NCI-H2107 (cell line): Measurements from ENCODE around the gene DNAJC5.
"Not testable (repeated sequence)": the region's sequence is repeated elsewhere in the genome, so short reads cannot be mapped to it uniquely, and the experiment has no call there.

ENCODE experiments used
- DNase-seq: peaks from one replicate; lab custom pipeline; 2025; lab: John Stamatoyannopoulos, UW

DNAJC5 gene

DNA sequence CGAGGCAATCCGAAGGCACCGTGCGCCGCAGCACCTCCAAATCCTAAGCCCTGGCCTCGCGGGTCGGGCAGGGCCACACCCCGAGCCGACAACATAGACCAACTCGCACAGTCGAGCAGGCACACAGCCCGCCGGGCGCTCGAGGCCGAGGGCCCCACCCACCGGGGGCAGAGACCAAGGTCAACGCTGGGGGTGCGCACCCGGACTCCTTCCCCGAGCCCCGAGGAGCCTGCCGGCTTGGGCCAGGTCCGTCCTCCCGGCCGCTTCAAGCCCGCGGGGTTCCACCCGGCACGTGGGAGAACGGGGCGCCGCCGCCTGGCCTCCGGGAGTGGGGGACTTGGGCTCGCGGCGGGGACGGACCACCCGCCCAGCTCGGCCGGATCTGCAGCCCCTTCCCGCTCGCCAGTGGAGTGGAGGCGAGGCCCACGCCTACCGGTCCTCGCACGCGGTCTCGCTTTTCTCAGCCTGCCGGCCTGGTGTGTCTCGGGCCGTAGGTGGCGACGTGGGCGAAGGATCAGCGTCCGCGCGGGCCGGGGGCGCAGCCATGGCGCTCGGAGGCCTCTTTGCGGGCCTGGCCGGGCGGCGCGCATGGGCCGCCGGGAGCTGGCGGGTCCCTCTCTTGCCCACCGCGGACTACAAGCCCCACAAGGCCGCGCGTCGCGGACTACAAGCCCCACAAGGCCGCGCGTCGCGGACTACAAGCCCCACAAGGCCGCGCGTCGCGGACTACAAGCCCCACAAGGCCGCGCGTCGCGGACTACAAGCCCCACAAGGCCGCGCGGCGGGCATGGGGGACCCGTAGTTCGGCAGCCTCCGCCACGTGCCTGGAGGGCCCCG is 61.1 kb downstream of the DNAJC5 start, which contains the start of gene UCKL1:
TSS of gene UCKL1 (minus strand) at position 590 of the 837 bp plus-strand sequence. CDS start at position 546, 44 bp downstream.
- peak; percentile 79 for DNase-seq

- no peak for DNase-seq
These were observed 61.7 kb downstream of the DNAJC5 start for GRCh38 chr20:63956664-63957003.

DNA sequence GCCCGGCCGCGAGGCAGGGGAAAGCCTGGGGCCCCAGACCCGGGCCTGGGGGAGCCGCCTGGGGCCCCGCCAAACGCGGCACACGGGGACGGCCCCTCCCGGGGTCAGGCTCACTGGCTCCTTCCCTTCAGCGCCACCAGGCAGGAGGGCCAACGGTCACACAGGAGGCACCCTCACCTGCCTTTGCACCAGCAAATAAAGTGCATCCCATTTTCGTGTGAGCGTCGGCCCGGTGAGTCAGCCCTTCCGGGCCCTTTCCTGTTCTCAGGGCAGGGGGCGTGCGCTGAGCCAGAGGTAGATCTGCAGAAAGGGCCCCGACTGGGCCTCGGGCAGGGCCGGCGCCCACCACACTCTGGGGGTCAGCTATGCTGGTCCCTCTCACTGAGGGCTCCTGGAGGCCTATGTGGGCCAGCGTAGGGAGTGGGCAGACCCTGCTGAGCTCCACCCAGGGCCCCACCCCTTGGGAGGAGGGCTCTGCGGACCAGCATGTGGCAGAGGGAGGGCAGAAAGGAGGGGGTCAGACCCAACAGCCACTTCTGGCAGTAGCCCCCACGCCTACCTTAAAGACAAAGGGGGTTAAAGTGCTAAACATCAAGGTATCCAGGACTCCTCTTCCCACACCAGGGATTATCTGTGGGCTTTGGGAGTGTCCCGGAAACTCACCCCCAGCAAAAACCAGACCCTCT is 62.2 kb downstream of the DNAJC5 start:
- no peak for DNase-seq

GRCh38 chr20:63957690-63958441 is 62.9 kb downstream of the DNAJC5 start:
- DNase-seq, result no peak

DNA sequence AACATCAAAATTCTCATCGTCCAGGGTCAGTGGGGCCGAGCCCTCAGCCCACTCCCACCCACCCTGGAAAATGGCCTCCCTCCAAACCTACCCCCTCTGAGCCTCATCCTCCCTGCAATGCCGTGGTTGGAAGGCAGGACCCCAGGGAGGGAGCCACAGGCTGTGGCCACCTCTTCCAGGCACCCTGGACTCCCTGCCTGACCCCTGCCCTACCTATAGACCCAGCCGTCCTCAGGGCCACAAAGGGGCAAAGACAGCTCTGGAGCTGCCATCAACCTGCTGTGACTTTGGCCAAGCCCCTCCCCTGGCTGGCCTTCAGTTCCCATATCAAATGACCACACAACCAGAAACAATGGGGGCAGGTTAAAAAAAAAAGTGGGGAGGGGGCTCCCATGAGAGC is 63.5 kb downstream of the DNAJC5 start:
- DNase-seq, result no peak

DNA sequence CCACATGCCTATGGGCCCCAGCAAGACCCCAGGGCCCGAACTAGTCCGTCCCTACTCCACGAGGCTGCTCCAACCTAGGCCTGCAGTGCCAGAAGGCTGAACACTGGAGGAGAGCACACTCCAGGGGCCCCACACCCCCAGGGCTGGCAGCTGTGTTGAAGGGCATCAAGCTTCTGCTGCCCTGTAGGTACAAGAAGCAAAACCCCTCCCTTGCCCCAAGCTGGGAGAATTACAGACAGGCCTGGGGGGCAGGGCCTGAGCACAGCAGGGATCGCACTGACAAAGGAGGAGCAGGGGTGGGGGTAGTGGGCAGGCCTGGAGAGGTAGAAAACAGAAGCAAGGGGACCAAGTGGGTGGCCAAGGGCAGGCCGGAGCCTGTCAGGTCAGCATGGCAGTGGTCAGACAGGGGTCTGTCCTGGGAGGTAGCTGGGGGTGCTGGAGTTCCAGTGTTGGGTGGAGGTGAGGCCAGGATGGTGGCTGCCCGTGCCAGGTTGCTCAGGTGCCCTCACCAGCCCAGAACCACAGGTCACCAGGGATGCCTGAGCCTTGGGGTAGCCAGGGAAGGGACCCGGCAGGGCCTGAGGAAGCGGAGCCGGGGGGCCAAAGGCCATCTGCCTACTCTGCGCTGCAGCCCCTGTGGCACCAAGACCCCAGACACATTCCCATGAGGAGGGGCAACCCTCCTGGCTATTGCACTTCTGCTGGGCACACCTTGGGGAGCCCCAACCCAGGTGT is 64.2 kb downstream of the DNAJC5 start:
- DNase-seq, result no peak

DNA sequence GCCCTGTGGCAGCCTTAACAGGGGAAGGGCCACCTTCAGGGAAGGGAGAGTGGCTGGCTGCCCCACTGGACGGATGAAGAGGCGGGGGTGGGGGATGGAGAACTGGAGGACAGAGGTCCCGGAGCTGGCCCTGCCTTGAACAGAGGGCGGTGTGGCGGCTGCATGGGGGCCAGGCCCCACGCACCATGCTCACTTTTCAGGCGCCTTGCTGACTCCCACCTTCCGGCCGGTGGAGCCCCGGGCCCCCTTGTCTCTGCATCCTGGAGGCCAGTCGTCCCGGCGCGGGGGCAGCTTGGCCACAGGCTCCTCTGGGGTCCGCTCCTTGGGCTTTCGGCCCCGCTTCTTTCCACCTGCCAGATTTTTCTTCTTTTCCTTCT is 64.8 kb downstream of the DNAJC5 start:
- no peak for DNase-seq

GRCh38 chr20:63960654-63961621 is 66.0 kb downstream of the DNAJC5 start:
- DNase-seq, result not testable (repeated sequence)

GRCh38 chr20:63961664-63962425 is 66.9 kb downstream of the DNAJC5 start:
- DNase-seq, result no peak

- no peak for DNase-seq
These were observed 67.8 kb downstream of the DNAJC5 start for GRCh38 chr20:63962426-63963347.

- no peak for DNase-seq
These were observed 68.4 kb downstream of the DNAJC5 start for GRCh38 chr20:63963348-63963741.

GRCh38 chr20:63963784-63964301 is 68.9 kb downstream of the DNAJC5 start:
- no peak for DNase-seq

DNA sequence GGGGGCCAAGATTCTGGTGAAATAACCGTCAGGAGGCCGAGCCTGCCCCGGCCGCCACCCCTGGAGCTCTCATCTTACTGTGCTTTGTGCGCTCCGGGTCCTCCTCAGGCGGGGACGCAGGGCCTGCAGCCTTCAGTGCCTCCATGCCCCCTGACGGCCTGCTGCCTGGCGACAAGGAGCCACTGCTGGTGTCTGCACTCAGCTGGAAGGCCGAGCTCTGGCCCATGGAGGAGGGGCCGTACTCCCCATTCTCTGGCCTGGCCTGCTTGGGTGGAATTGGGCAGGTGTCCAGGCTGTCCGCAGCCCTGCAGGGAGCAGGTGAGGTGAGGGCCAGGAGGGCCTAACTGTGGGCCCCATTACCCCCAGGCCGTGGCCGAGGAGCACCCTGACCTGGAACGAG is 69.5 kb downstream of the DNAJC5 start:
- DNase-seq, result no peak

DNA sequence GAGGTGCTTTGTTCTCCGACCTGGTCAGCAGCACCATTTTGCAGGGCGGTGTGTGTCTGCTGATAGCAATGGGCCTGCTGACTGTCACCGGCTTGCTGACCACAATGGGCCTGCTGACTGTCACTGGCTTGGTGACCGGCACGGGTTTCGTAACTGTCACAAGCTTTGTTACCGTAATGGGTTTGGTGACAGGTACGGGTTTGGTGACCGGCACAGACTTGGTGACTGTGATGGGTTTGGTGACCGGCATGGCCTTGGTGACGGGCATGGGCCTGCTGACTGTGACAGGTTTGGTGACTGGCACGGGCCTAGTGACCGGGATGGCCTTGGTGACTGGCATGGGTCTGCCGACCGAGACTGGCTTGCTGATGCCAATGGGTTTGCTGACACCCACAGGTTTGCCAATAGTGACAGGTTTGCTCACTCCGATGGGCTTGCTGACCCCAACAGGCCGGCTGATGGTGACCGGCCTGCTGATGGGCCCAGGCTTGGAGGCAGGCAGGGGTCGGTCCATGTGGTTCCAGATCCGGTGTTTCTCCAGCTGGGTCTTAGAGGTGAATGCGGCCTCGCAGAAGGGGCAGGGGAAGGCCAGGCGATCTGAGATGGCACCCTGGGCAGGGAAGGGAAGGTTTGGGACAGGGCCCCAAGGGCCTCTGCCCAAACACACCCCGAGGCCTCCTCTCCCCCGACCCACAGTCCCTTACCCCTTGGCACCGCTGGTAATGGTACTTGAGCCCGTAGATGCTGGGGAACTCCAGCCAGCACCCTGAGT is 71.4 kb downstream of the DNAJC5 start:
- no peak for DNase-seq

DNA sequence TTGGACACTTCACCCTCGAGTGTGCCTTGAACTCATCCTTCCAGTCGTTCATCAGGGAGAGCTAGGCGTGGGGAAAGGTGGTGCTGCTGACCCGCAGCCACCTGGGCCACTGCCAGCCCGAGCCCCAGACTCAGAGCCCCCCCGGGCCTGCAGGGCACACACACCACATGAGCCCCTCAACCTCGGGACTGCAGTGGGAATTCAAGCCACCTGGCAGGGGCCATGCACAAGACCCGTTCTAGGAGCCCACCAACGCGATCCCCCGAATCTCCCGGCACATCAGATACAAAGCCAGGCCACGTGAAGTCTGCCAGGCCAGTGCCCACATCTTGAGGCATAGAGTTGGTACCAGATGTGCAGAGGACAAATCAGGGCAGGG is 72.0 kb downstream of the DNAJC5 start:
- DNase-seq, result no peak

- DNase-seq, result no peak
These were observed 72.6 kb downstream of the DNAJC5 start for GRCh38 chr20:63967330-63968135.
